K562 (cell line): Measurements from ENCODE around the gene PHKG1. TPM values are rescaled to one million over a fixed set of nuclear protein-coding genes. Genes with fewer than 3 reads are reported as not detected.

Experiments
- CHD2 ChIP-seq: IDR thresholded peaks from 2 replicates; pipeline ENCODE4 v1.6.1; 2011; ENCODE audit warnings: low read depth, low read length
- ELF4 ChIP-seq: fragments of 450-650 bp; formaldehyde crosslinking; IDR thresholded peaks from 2 replicates; pipeline ENCODE4 v1.4.0; 2022; ENCODE audit warnings: missing genetic modification characterization
- FOXK2 ChIP-seq, 2 experiments: fragments of 450-650 bp; IDR thresholded peaks in 1 of 2; conservative IDR thresholded peaks in 1 of 2; 2 replicates each; pipeline ENCODE4 v1.6.1; 2016; ENCODE audit warnings: low read depth in 2 of 2, mild to moderate bottlenecking in 1 of 2
- KDM5B ChIP-seq: fragments of 200-600 bp; sonication (generic); IDR thresholded peaks from 2 replicates; pipeline ENCODE4 v1.6.1; 2012; ENCODE audit warnings: low read depth, mild to moderate bottlenecking, moderate library complexity, low read length, control low read depth, inconsistent platforms; ENCODE audit not compliant: insufficient replicate concordance
- NFE2L1 ChIP-seq: fragments of 450-650 bp; IDR thresholded peaks from 2 replicates; pipeline ENCODE4 v1.6.1; 2016; ENCODE audit warnings: missing genetic modification characterization, low read depth, mild to moderate bottlenecking, missing compliant biosample characterization, moderate library complexity, borderline replicate concordance
- NR1H2 ChIP-seq: sonication (generic); formaldehyde crosslinking; IDR thresholded peaks from 2 replicates; pipeline ENCODE4 v1.4.0; 2020; ENCODE audit warnings: mild to moderate bottlenecking, missing genetic modification reagents
- PHF20 ChIP-seq: fragments of 450-650 bp; IDR thresholded peaks from 2 replicates; pipeline ENCODE4 v1.6.1; 2018; ENCODE audit not compliant: partially characterized antibody
- POLR3G ChIP-seq: IDR thresholded peaks from 2 replicates; pipeline ENCODE4 v1.6.1; 2011; ENCODE audit not compliant: insufficient read length, insufficient replicate concordance; ENCODE audit errors: extremely low read depth
- PURB ChIP-seq: sonication (generic); formaldehyde crosslinking; IDR thresholded peaks from 2 replicates; pipeline ENCODE4 v1.9.0; 2021; ENCODE audit warnings: low read depth, mild to moderate bottlenecking, missing genetic modification reagents
- SIRT6 ChIP-seq: IDR thresholded peaks from one replicate; pipeline ENCODE4 v1.6.1; 2012; ENCODE audit warnings: low read depth, mild to moderate bottlenecking, control low read depth, inconsistent platforms, low read length, moderate library complexity
- SNRNP70 ChIP-seq: fragments of 200-400 bp; formaldehyde crosslinking; optimal IDR thresholded peaks from 2 replicates; pipeline ENCODE3; 2017; ENCODE audit warnings: low read depth, low read length
- TAF9B ChIP-seq: fragments of 450-650 bp; IDR thresholded peaks from 2 replicates; pipeline ENCODE4 v1.6.1; 2018; ENCODE audit warnings: mild to moderate bottlenecking; ENCODE audit not compliant: partially characterized antibody
- TCF3 ChIP-seq: sonication (generic); formaldehyde crosslinking; IDR thresholded peaks from 2 replicates; pipeline ENCODE4 v1.4.0; 2020; ENCODE audit warnings: mild to moderate bottlenecking, missing genetic modification reagents
- ZFPM2 ChIP-seq: fragments of 250-450 bp; sonication (Bioruptor Pico); IDR thresholded peaks from 2 replicates; pipeline ENCODE4 v1.5.1; 2022; ENCODE audit warnings: mild to moderate bottlenecking
- ZNF3 ChIP-seq: fragments of 250-450 bp; sonication (Bioruptor Pico); IDR thresholded peaks from 2 replicates; pipeline ENCODE4 v1.5.0; 2021; ENCODE audit warnings: mild to moderate bottlenecking, moderate library complexity
- polyA plus RNA-seq, 8 experiments: library from polyadenylated mRNA; depleted of rRNA in 4 of 8; stranded (reverse) in 5 of 8; unstranded in 3 of 8; fragments of >200 nt; fragmentation: Nextera tagmentation in 2 of 8; fragmentation: Illumina TruSeq in 1 of 8; extraction: Ambion mirVana in 2 of 8; extraction: Trizol in 1 of 8; gene quantifications; 2 replicates each; pipeline versions ENCODE4 v1.2.1 to v1.2.3, GENCODE V29; 2011 to 2014; ENCODE audit warnings: inconsistent platforms in 1 of 8, missing spikeins in 1 of 8
- total RNA-seq, 7 experiments: library from RNA; depleted of rRNA in 6 of 7; stranded (reverse); fragments of >200 nt in 6 of 7; fragmentation: Illumina TruSeq in 2 of 7; extraction: Trizol in 2 of 7; gene quantifications; 2 replicates each; pipeline versions ENCODE4 v1.2.1 to v1.2.3, GENCODE V29; 2011 to 2021; ENCODE audit warnings: low replicate concordance in 1 of 7
- TF ChIP-seq, protein P1 (sequence below), 2 experiments: IDR thresholded peaks in 1 of 2; conservative IDR thresholded peaks in 1 of 2; 2 replicates each; pipeline ENCODE4 v1.6.1; 2016; ENCODE audit warnings: low read depth in 2 of 2, mild to moderate bottlenecking in 1 of 2, missing compliant biosample characterization in 1 of 2, missing genetic modification characterization in 1 of 2, moderate library complexity in 1 of 2
- TF ChIP-seq, protein P2 (sequence below): IDR thresholded peaks from 2 replicates; pipeline ENCODE4 v1.6.1; 2014; ENCODE audit warnings: antibody characterized with exemption
- TF ChIP-seq, protein P3 (sequence below): sonication (generic); formaldehyde crosslinking; IDR thresholded peaks from 2 replicates; pipeline ENCODE4 v1.8.1; 2023; ENCODE audit warnings: mild to moderate bottlenecking, missing genetic modification reagents
- TF ChIP-seq, protein P4 (sequence below): sonication (generic); formaldehyde crosslinking; IDR thresholded peaks from 2 replicates; pipeline ENCODE4 v1.8.0; 2022; ENCODE audit warnings: mild to moderate bottlenecking, missing genetic modification reagents

Gene PHKG1
- total and polyA plus RNA-seq, 9 of the 15 experiments (the other 6 are each of a cell fraction or from before 2014, with no cell fraction given) = 0.10 to 0.83 (median 0.46) TPM

DNA sequence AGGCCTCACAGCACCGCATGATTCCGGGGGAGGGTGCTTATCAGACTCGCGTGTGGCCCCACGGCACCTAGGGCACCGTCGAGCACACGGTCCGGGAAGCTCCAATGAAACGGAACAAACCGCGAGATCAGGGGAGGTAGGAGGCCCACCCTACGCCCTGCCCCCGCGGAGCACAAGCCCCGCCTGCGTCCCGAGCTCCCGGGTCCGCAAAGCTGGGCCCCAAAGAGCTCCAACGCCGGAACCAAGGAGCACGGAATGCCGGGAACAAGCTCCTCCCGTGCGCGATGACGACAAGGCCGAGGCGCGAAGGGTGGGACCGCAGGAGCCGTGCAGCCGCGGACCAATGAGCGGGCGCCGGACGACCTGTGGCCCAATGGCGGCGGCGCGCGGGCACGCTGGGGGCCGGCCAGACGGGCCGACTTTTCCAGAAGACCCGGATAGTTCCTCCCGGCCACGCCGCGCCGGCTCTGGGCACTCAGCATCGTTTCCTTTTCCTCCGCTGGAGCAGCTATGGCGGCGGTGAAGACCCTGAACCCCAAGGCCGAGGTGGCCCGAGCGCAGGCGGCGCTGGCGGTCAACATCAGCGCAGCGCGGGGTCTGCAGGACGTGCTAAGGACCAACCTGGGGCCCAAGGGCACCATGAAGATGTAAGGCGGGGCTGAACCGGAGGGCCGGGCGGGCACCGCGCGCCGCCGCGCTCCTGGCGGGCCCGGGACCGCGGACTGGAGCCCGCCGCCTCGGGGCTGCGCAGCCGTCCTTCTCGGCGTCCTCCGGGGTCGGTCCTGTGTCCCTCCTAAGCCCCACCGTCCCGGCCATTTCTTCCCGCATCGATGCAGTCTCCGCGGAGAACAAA is 41.2 kb downstream of the PHKG1 start, which contains the start of the genes CCT6A and PSPH (continued):
- TF ChIP-seq, protein P1, sequence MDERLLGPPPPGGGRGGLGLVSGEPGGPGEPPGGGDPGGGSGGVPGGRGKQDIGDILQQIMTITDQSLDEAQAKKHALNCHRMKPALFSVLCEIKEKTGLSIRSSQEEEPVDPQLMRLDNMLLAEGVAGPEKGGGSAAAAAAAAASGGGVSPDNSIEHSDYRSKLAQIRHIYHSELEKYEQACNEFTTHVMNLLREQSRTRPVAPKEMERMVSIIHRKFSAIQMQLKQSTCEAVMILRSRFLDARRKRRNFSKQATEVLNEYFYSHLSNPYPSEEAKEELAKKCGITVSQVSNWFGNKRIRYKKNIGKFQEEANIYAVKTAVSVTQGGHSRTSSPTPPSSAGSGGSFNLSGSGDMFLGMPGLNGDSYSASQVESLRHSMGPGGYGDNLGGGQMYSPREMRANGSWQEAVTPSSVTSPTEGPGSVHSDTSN (CRISPR knock-in tag; IDR thresholded peaks at IDR 0.05; ENCODE audit: low read depth) = no peak
- TF ChIP-seq, protein P1 (tag; conservative IDR thresholded peaks at IDR 0.05; ENCODE audit: low read depth) = no peak
- TF ChIP-seq ELF4 = no peak
- TF ChIP-seq NFE2L1 (tag) = no peak
- TF ChIP-seq, protein P2, sequence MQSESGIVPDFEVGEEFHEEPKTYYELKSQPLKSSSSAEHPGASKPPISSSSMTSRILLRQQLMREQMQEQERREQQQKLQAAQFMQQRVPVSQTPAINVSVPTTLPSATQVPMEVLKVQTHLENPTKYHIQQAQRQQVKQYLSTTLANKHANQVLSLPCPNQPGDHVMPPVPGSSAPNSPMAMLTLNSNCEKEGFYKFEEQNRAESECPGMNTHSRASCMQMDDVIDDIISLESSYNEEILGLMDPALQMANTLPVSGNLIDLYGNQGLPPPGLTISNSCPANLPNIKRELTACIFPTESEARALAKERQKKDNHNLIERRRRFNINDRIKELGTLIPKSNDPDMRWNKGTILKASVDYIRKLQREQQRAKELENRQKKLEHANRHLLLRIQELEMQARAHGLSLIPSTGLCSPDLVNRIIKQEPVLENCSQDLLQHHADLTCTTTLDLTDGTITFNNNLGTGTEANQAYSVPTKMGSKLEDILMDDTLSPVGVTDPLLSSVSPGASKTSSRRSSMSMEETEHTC = no peak
- no peak for TF ChIP-seq ZFPM2
- no peak for TF ChIP-seq SIRT6
- peak; percentile 92 for TF ChIP-seq CHD2
- no peak for TF ChIP-seq POLR3G
- TF ChIP-seq, protein P3, sequence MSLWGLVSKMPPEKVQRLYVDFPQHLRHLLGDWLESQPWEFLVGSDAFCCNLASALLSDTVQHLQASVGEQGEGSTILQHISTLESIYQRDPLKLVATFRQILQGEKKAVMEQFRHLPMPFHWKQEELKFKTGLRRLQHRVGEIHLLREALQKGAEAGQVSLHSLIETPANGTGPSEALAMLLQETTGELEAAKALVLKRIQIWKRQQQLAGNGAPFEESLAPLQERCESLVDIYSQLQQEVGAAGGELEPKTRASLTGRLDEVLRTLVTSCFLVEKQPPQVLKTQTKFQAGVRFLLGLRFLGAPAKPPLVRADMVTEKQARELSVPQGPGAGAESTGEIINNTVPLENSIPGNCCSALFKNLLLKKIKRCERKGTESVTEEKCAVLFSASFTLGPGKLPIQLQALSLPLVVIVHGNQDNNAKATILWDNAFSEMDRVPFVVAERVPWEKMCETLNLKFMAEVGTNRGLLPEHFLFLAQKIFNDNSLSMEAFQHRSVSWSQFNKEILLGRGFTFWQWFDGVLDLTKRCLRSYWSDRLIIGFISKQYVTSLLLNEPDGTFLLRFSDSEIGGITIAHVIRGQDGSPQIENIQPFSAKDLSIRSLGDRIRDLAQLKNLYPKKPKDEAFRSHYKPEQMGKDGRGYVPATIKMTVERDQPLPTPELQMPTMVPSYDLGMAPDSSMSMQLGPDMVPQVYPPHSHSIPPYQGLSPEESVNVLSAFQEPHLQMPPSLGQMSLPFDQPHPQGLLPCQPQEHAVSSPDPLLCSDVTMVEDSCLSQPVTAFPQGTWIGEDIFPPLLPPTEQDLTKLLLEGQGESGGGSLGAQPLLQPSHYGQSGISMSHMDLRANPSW (CRISPR knock-in tag) = no peak
- TF ChIP-seq KDM5B = peak; percentile 77
- TF ChIP-seq SNRNP70 = no peak
- TF ChIP-seq FOXK2 (conservative IDR thresholded peaks at IDR 0.05 in 1 of 2, IDR thresholded peaks at IDR 0.05 in 1 of 2; ENCODE audit: low read depth in 2 of 2) = peak in 1 of 2 experiments; percentile 23; a peak in 1 of 4 replicates
- no peak for TF ChIP-seq PURB
- no peak for TF ChIP-seq NR1H2 (CRISPR knock-in tag)
- peak; percentile 2 for TF ChIP-seq PHF20
- TF ChIP-seq TCF3 (CRISPR knock-in tag) = peak; percentile 42
- TF ChIP-seq, protein P4, sequence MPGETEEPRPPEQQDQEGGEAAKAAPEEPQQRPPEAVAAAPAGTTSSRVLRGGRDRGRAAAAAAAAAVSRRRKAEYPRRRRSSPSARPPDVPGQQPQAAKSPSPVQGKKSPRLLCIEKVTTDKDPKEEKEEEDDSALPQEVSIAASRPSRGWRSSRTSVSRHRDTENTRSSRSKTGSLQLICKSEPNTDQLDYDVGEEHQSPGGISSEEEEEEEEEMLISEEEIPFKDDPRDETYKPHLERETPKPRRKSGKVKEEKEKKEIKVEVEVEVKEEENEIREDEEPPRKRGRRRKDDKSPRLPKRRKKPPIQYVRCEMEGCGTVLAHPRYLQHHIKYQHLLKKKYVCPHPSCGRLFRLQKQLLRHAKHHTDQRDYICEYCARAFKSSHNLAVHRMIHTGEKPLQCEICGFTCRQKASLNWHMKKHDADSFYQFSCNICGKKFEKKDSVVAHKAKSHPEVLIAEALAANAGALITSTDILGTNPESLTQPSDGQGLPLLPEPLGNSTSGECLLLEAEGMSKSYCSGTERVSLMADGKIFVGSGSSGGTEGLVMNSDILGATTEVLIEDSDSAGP (CRISPR knock-in tag) = no peak
- TF ChIP-seq ZNF3 (CRISPR knock-in tag) = no peak
- peak; percentile 41 for TF ChIP-seq TAF9B
